Activated T-cell treated with anti-CD3 and anti-CD28 coated beads, Interleukin-2, amount 50 U/mL, for 4 hours (primary cell): ENCODE measurements around the gene SPINK1. TPM values are rescaled to one million over a fixed set of nuclear protein-coding genes. Genes with fewer than 3 reads are reported as not detected.
"Not testable (repeated sequence)": the region's sequence is repeated elsewhere in the genome, so short reads cannot be mapped to it uniquely, and the experiment has no call there.

Experiments used
- ATAC-seq, 2 donors: fragments of 200-7000 bp; cut with Tn5 transposase; one replicate each; pipeline ENCODE4 v1.10.0; 2021
- DNase-seq: peaks from one replicate; pipeline ENCODE4 v3.0.0-alpha.2; 2020
- H3K27me3 Mint-ChIP-seq: one replicate; pipeline ENCODE4 v1.8.0; 2021; ENCODE audit warnings: low read depth, mixed read lengths
- H3K36me3 Mint-ChIP-seq: one replicate; pipeline ENCODE4 v1.8.0; 2022; ENCODE audit warnings: mixed read lengths; ENCODE audit not compliant: insufficient read depth
- H3K4me1 Mint-ChIP-seq: one replicate; pipeline ENCODE4 v1.8.0; 2021; ENCODE audit warnings: low read depth, mixed read lengths
- H3K4me3 Mint-ChIP-seq: one replicate; pipeline ENCODE4 v1.8.0; 2021; ENCODE audit warnings: mild to moderate bottlenecking, moderate library complexity, mixed read lengths
- H3K9me3 Mint-ChIP-seq: one replicate; pipeline ENCODE4 v1.8.0; 2021; ENCODE audit warnings: mixed read lengths
- total RNA-seq, 3 donors: library from RNA; stranded (reverse); gene quantifications; one replicate each; pipeline ENCODE4 v1.2.1, GENCODE V29; 2021

SPINK1 gene, protein sequence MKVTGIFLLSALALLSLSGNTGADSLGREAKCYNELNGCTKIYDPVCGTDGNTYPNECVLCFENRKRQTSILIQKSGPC
- 1 to 10 TPM; 1.5 to 4.7 (median 2.0) TPM for total RNA-seq

DNA sequence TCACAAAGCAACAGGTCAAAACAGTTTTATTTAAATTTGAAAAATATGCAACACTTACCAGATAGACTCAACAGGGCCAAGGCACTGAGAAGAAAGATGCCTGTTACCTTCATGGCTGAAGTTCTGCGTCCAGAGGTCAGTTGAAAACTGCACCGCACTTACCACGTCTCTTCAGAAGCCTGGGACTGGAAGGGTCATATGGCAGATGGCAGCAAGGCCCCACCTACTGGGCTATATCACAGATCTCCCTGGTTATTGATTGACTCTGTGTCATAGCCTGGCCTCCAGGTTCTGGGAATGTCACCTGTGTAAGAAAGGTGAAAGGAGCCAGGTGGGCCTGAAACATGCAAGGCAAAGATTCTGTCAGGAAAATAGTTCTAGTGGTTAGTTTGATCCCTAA, at the start of gene SPINK1:
Gene SPINK1 (minus strand): TSS at position 207 of the 400 bp plus-strand sequence. CDS start 94 bp downstream, at position 113.
- DNase-seq = no peak

DNA sequence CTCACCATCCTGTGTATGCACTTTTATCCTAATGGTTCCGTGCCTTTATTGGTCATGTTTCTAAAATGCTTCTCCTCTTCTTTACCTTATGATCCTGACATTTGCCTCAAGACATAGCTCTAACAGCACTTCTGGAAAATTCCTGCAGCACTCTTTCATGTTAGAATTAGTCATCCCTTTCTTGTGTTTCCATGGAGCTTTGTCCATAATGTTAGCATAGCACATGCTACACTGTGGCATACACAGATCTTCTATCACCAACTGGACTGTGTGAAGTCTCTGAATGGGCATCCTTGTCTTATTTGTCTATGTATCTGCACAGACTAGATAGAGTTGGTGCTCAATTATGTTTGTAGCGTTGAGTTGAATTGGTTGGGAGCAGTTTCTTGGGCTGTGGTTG, 49.0 kb upstream of the SPINK1 start:
- H3K36me3 Mint-ChIP-seq = no peaks in the 10 kb centered on the region
- H3K4me3 Mint-ChIP-seq = no peak overlapping the region
- DNase-seq (no peak), ATAC-seq (no peak)
- peaks cover 8% of the 10 kb centered on the region for H3K27me3 Mint-ChIP-seq
- H3K9me3 Mint-ChIP-seq = no peaks in the 10 kb centered on the region
- no peaks in the 10 kb centered on the region for H3K4me1 Mint-ChIP-seq

More for the DNA sequence above, at the start of gene SPINK1:
- Mint-ChIP-seq H3K4me1 (no peaks in the 10 kb centered on the region), H3K27me3 (peaks cover 11% of the 10 kb centered on the region), H3K36me3 (no peaks in the 10 kb centered on the region), H3K9me3 (no peaks in the 10 kb centered on the region), H3K4me3 (no peak within 1 kb of the TSS)
- ATAC-seq = no peak

DNA sequence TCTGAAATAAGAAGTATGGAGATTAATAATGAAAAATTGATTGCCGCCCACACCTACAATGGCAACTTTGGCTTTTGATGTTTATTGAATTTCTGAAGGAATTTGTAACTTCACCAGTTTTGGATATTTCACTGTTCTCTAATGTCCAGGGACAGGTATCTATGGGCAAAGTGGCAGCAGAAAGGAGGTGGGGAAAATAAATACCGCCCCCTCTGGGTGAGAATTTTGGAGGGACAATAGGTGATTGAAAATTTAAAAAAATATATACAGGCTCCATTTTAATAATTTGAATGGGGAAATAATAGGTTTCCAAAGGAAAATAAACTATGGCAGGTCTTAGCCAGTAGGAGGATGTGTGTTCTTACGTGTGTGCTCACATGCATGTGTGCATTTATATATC, 48.3 kb upstream of the SPINK1 start:
- H3K4me3 Mint-ChIP-seq = no peak overlapping the region
- no peak for DNase-seq
- H3K36me3 Mint-ChIP-seq = no peaks in the 10 kb centered on the region
- no peaks in the 10 kb centered on the region for H3K4me1 Mint-ChIP-seq
- ATAC-seq = no peak
- no peaks in the 10 kb centered on the region for H3K9me3 Mint-ChIP-seq
- H3K27me3 Mint-ChIP-seq = peaks cover 4% of the 10 kb centered on the region

DNA sequence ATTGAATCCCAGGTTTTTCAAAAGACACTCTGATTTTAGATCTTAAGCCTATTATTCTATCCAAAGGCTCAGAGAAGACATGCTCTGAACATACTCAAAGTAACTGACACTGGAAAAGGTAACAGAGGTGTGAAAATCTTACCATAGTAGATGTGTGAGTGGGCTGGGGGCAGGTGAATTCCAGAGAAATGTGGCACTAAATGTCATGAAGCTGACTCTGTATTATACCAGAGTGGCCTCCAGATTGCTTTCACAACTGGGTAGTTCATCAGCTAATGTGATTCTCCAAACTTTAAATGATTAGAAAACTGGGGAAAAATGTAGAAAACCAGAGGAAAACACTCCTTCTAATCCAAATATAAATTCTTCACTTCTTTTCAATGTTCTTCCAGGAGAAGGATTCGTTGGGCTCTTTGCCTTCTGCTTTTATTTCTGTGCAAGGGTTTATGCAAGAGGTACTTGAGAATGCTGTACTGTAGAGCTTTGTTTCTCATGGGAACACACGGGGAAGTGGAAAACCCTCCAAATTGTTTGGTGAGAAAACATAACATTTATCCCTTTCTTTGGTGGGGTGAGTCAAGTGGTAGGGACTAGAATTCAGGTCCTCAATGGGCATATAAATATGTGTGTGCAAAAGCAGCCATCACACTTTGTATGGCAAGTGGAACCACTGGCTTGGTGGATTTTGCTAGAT, 46.7 kb upstream of the SPINK1 start, which contains the start of gene SCGB3A2:
Gene SCGB3A2 (plus strand): TSS at position 646 of the 694 bp plus-strand sequence. CDS start 93 bp downstream, outside the sequence.
- no peaks in the 10 kb centered on the region for H3K9me3 Mint-ChIP-seq
- DNase-seq = no peak
- no peaks in the 10 kb centered on the region for H3K4me1 Mint-ChIP-seq
- H3K4me3 Mint-ChIP-seq = no peak within 1 kb of the TSS
- peaks cover 4% of the 10 kb centered on the region for H3K27me3 Mint-ChIP-seq
- H3K36me3 Mint-ChIP-seq = no peaks in the 10 kb centered on the region
- ATAC-seq = no peak

DNA sequence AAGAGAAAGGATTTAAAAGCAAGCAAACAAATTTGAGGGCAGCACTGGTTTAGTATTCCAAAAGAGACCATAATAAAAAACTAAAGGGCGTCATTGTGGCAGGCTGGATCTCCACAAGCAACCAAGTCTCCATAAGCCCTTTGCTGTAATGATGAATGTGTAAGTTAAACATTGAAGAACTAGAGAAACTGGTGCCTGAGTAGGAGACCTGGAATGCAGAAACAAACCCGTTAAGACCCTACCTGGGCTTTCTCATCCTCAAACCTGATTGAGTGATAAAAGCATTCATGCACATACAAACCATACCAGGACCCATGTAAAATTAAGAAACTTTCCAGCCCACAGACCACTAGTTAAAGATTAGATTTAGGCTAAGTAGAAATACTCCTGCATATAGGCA, 45.2 kb upstream of the SPINK1 start:
- Mint-ChIP-seq H3K27me3 (peaks cover 4% of the 10 kb centered on the region), H3K36me3 (no peaks in the 10 kb centered on the region), H3K4me1 (no peaks in the 10 kb centered on the region), H3K9me3 (no peaks in the 10 kb centered on the region), H3K4me3 (no peak overlapping the region)
- no peak for DNase-seq
- ATAC-seq = no peak

DNA sequence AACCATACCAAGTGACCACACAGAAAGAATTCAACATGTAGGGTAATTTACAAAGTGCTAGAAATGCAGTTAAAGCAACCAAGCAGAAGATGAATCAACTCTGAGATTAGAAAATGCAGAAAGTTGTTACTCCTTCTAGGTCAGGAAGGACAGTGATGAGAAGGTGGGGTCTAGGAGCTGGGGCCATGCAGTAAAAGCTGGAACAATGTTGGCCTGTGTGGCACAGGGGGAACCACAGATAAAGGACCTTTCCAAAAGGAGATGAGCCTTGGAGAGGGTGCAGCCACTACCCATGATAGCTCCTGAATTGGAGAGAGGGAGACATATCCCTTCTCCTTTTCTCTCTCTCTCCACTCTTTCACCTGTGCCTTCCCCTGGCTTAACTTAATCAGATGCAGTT, 44.7 kb upstream of the SPINK1 start:
- ATAC-seq (no peak), DNase-seq (no peak)
- H3K9me3 Mint-ChIP-seq = no peaks in the 10 kb centered on the region
- no peak overlapping the region for H3K4me3 Mint-ChIP-seq
- H3K27me3 Mint-ChIP-seq = peaks cover 4% of the 10 kb centered on the region
- H3K4me1 Mint-ChIP-seq = no peaks in the 10 kb centered on the region
- H3K36me3 Mint-ChIP-seq = no peaks in the 10 kb centered on the region

DNA sequence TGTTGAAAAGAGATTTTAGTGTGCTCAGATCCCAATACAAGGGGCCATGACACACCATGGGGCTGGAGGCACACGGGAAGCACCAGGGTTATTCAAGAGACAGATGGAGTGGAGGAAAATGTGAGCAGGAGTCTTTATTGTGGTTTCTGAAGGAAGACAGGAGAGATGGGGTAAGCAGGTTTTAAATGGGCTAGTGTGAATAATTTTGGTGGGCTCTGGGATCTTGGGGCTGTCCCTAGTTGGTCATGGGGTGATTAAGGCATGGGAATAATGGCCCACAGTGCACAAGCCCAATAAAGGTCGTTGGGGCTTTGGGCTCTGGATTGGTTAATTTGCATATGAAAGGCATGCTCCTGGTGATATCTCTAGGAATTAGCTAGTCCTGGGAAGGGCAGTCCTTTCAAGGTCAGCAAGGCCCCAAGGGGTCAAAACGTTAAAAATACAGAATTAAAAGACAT, 43.5 kb upstream of the SPINK1 start:
- no peak overlapping the region for H3K4me3 Mint-ChIP-seq
- no peaks in the 10 kb centered on the region for H3K4me1 Mint-ChIP-seq
- H3K9me3 Mint-ChIP-seq = no peaks in the 10 kb centered on the region
- DNase-seq (no peak), ATAC-seq (no peak)
- H3K36me3 Mint-ChIP-seq = no peaks in the 10 kb centered on the region
- H3K27me3 Mint-ChIP-seq = peaks cover 4% of the 10 kb centered on the region

DNA sequence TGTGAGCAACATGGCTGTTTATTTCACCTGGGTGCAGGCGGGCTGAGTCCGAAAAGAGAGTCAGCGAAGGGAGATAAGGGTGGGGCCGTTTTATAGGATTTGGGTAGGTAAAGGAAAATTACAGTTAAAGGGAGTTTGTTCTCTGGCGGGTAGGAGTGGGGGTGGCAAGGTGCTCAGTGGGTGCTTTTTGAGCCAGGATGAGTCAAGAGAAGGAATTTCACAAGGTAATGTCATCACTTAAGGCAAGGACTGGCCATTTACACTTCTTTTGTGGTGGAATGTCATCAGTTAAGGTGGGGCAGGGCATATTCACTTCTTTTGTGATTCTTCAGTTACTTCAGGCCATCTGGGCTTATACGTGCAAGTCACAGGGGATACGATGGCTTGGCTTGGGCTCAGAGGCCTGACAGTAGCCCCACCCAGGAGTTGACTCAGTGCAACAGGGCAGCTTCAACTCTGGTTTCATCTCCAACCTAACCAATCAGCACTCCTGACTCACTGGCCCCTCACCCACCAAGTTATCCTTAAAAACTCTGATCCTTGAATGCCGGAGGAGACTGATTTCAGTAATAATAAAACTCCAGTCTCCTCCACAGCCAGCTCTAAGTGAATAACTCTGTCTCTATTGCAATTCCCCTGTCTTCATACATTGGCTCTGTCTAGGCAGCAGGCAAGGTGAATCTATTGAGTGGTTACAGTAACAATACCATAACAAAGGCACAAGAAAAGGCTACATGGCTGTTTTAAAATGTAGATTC, 42.8 kb upstream of the SPINK1 start:
- H3K4me1 Mint-ChIP-seq, H3K4me3 Mint-ChIP-seq, H3K27me3 Mint-ChIP-seq: not testable (repeated sequence)

DNA sequence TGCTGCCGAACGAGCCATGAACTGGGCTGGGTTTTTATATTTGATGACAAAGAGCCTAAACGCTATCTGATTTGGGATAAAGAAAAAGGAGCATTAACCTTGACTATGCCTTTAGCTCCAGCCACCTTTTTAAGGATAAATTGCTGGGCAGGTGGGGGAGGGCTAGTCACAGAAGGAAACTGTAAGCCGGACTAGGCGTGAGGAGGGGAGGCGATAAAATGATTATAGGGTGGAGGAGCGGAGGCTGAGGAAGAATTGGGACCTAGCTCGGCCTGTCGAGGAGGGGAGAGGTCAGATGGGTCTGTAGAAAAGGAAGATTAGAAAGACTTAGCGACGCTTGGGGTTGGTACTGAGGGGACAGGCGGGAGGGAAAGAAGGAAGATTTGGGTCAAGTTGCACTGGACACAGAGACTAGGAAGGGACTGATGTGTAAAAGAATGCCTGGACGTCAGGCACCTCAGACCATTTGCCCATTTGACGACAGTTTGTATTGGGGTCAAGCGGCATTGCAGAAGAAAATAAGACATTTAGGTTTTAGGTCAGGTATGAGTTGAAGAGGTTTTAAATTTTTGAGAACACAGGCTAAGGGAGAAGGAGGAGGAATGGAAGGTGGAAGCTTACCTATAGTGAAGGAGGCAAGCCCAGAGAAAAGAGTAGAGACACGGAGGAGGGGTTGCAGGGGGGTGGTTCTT, 41.4 kb upstream of the SPINK1 start:
- DNase-seq, H3K27me3 Mint-ChIP-seq, H3K36me3 Mint-ChIP-seq, H3K4me3 Mint-ChIP-seq, H3K4me1 Mint-ChIP-seq, ATAC-seq, H3K9me3 Mint-ChIP-seq: not testable (repeated sequence)

More for the DNA sequence above, 42.8 kb upstream of the SPINK1 start:
- ATAC-seq, DNase-seq, H3K36me3 Mint-ChIP-seq, H3K9me3 Mint-ChIP-seq: not testable (repeated sequence)

DNA sequence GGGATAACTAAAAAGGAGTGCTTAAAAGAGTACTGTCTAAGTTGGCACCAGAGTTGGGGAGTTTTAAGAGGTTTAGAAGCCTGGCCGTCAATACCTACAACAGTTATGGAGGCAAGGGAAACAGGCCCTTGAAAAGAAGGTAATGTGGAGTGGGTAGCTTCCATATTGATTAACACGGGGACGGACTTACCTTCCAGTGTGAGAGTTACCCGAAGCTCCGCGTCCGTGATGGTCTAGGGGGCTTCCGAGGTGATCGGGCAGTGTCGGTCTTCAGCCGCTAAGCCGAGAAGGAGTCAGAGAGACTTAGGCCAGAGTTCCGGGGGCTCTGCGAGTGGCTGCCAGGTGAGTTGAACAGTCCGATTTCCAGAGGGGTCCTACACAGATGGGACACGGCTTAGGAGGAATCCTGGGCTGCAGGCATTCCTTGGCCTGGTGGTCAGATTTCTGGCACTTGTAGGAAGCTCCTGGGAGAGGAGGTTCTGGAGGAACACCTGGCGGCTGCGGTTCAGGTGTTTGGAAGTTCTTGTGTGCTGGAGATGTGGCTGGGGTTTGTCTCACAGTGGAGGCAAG, 40.6 kb upstream of the SPINK1 start:
- H3K4me3 Mint-ChIP-seq, H3K27me3 Mint-ChIP-seq, DNase-seq, H3K9me3 Mint-ChIP-seq, H3K4me1 Mint-ChIP-seq, ATAC-seq, H3K36me3 Mint-ChIP-seq: not testable (repeated sequence)

DNA sequence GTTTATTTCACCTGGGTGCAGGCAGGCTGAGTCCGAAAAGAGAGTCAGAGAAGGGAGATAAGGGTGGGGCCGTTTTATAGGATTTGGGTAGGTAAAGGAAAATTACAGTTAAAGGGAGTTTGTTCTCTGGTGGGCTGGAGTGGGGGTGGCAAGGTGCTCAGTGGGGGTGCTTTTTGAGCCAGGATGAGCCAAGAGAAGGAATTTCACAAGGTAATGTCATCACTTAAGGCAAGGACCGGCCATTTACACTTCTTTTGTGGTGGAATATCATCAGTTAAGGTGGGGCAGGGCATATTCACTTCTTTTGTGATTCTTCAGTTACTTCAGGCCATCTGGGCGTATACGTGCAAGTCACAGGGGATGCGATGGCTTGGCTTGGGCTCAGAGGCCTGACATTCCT, 38.4 kb upstream of the SPINK1 start:
- not testable (repeated sequence) for ATAC-seq, H3K9me3 Mint-ChIP-seq, H3K36me3 Mint-ChIP-seq, H3K4me3 Mint-ChIP-seq, DNase-seq, H3K4me1 Mint-ChIP-seq, H3K27me3 Mint-ChIP-seq

DNA sequence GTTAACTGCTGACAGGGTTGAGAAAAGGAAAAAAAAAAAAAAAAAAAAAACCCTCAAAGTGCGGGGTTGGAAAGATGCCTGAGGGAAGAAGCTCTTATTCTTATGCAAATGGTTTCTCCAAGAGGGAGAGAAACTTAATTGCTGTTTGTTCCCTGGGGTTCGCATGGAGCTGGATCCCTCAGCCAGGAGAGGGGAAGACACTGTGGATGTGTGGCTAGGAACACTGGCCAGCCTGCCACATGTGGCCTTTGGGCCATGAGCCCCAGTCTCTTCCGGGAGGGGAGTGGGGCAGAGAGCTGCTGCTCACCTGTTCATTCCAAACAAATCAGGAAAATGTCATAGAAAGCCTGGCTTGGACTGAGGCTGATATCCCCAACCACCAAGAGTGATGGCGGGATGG, 37.6 kb upstream of the SPINK1 start:
- DNase-seq (no peak), ATAC-seq (no peak)
- Mint-ChIP-seq H3K9me3 (no peaks in the 10 kb centered on the region), H3K36me3 (no peaks in the 10 kb centered on the region), H3K4me1 (no peaks in the 10 kb centered on the region), H3K4me3 (no peak overlapping the region), H3K27me3 (no peaks in the 10 kb centered on the region)

DNA sequence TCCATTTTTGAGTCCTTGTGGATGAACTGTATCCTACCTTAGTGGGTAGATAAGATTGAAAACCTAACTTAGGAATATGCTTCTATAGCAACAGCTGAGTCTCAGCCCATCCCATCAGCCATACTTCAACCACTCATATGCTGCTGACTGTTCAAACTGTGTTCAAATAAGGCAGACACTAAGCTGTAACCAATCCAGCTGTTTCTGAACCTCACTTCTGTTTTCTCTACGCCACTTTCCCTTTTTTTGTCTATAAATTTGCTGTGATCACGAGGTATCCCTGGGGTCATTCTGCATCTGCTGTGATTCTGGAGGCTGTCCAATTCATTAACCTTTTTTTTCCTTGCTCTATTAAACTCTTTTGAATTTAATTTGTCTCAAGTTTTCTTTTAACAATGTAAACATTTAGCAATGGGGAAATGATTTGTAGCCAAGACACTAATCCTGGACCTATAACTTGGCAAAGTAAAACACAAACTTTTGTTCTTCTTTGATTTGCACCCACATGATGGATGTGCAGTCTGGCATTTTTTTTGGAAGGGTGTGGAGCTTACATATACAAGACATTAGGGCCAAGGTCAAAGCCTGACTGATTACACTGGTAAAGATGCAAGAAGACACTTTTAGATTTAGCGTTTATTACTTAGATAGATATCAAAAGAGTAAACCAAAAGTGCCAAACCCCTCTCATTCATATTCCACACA, 32.1 kb upstream of the SPINK1 start:
- peaks cover 5% of the 10 kb centered on the region for H3K27me3 Mint-ChIP-seq
- ATAC-seq = no peak
- H3K4me1 Mint-ChIP-seq = no peaks in the 10 kb centered on the region
- no peak for DNase-seq
- H3K9me3 Mint-ChIP-seq = no peaks in the 10 kb centered on the region
- H3K4me3 Mint-ChIP-seq = no peak overlapping the region
- no peaks in the 10 kb centered on the region for H3K36me3 Mint-ChIP-seq

DNA sequence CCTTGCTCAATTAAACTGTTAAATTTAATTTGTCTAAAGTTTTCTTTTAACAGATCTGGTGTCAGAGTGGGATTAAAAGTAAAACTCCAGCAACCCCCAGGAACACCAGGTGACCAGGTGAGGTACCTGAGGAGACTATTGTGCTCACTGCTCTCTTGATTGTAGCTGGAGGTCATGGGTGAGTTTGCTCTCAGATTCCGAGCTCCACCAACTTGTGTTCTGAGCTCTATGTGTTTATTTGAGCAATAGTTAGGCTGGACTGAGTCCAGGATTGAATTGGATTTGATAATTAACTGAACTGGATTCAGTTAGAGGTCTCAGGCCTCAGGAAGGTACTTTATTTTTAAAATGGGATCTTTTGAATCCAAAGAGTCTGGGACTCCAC, 29.2 kb upstream of the SPINK1 start:
- ATAC-seq (no peak), DNase-seq (no peak)
- H3K36me3 Mint-ChIP-seq = no peaks in the 10 kb centered on the region
- no peak overlapping the region for H3K4me3 Mint-ChIP-seq
- peaks cover 3% of the 10 kb centered on the region for H3K4me1 Mint-ChIP-seq
- peaks cover 6% of the 10 kb centered on the region for H3K27me3 Mint-ChIP-seq
- no peaks in the 10 kb centered on the region for H3K9me3 Mint-ChIP-seq
